Left renal pelvis (tissue), 4 donors: ENCODE measurements around the gene HEPHL1. TPM values are rescaled to one million over a fixed set of nuclear protein-coding genes. Genes with fewer than 3 reads are reported as not detected.

Experiments
- DNase-seq, 4 donors: peaks; one replicate each; pipeline ENCODE4 v3.0.0-alpha.2; 2013; ENCODE audit warnings: low read depth in 4 of 4, low spot score in 3 of 4
- polyA plus RNA-seq, 4 donors: library from polyadenylated mRNA; unstranded; fragments of 120-200 nt; gene quantifications; one replicate each; pipeline ENCODE4 v1.2.1, GENCODE V29; 2013; ENCODE audit not compliant: insufficient read length in 4 of 4

The HEPHL1 gene
- polyA plus RNA-seq, 4 donors = 0.05 to 0.44 (median 0.21) TPM; not detected in 1

GRCh38 chr11:94128291-94128745 is 107.2 kb downstream of the HEPHL1 start:
- peak in 3 of 4 donors; percentile 30 to 68 (median 59) for DNase-seq

DNA sequence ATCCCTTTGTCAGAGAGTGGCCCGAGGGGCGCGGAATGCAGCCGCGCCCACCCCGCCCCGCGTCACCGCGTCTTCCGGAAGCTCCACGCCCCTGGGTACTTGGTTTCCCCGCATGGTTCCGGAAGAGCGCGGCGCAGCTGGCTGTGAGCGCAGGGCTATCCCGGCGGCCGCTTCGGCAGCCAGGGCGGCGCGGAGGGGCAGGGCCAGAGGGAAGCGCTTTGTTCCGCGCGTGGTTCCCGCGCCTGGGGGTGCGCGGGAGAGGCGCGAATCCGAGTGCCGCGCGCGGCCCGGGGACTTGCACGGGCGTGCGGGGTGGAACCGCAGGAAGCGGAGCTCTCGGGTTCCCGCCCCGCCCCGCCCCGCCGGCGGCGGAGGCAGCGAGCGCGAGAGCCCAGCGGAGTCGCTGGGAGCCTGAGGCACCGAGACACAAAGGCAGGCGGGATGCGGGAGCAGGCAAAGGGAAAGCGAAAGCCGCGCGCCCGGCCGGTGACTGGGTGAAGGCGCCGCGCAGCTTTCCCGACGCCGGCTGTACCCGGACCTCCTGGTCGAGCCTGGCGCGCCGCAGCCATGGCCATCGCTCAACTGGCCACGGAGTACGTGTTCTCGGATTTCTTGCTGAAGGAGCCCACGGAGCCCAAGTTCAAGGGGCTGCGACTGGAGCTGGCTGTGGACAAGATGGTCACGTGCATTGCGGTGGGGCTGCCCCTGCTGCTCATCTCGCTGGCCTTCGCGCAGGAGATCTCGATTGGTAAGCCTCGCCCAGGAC is 107.8 kb downstream of the HEPHL1 start, which contains the start of gene PANX1:
TSS of gene PANX1 (plus strand) at position 96 of the 766 bp plus-strand sequence. CDS start at position 568, 472 bp downstream.
- peak; percentile 38 to 69 (median 61) for DNase-seq

DNA sequence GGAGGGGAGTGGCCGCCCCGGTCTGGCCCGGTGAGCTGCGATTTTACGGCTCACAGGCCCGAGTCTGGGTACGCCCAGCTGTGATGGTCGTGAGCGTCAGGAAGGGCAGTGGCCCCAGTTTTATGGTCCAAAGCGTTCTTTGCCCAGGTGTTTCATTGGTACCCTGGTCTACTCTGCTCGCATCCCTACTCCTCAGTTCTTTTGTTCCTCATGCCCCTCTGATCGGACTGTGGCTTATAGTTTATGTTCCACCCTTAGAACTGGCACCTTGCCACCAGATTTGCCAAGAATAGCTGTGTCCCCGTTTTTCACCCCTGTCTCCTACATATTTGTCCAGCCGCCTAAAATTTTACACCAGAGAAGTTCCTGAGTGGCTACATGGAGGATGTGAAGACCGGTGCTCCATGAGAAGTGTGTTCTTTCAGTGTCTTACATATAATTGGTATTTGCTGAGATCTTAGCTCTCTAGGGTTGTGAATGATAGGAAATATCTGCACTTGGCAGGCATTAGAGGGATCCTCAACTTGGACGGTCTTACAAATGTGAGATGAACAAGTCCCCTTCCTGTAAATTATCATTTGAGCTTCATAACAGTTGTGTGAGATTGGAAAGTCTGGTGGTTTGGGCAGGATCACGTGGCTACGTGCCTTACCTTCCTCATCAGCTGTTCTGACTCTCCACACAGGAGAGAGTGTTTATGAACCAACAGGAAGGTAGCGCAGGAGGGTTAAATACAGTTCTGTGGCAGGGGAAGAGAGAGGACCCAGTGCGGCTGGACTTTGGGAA is 108.6 kb downstream of the HEPHL1 start:
- DNase-seq = peak in 1 of 4 donors; percentile 39

- DNase-seq = no peak
Measured at GRCh38 chr11:94130298-94131046, 109.3 kb downstream of the HEPHL1 start.

DNA sequence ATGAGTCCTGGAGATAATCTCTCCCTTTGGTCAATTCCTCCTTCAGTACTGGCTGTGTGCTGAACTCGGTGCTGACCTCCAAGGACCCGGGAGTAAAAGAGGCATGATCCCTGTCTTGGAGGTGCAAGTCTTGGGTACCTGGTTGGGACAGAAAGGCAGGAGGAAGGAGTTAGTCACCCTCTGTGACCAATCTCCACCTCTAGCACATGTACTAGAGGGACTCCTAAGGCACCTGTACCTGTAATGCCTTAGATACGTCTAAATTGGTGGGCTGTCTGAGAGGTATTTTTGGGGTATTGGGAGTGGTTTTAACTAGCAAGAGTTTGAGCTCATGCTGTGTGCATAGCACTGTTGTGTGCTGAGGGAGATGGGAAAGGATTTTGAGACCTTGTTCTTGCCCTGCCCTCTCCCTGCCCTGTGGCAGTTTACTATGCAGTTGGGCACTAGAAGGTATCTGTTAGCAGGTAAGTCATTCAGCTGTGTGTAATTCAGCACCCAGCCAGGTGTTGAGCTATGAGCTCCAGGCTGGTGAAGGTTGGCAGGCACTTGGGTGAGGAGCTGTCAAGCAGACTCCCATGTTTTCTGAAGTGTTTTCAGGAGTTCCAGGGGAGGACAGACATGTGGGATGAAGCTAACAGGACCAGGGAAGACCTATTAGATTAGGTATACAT is 110.0 kb downstream of the HEPHL1 start:
- DNase-seq = no peak

DNA sequence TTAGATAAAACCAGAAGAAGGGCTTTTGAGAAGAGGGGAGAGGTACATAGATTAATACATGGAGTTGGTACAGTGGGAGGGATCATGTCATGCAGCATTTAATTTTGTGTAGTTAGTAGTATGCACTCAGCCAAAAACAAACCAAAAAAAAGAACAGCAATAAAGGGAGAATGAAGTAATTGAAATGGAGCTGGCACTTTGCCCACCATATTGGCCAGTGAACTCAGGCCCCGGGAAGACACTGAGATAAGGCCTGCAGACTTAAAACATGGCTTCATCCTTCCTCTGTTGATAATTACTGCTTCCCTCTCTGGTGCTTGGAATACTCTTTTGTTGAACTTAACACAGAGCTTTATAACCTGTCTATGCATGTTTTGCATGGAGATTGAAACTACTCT is 110.6 kb downstream of the HEPHL1 start:
- no peak for DNase-seq

GRCh38 chr11:94132152-94132558 is 111.0 kb downstream of the HEPHL1 start:
- no peak for DNase-seq

GRCh38 chr11:94132823-94133408 is 111.8 kb downstream of the HEPHL1 start:
- no peak for DNase-seq

DNA sequence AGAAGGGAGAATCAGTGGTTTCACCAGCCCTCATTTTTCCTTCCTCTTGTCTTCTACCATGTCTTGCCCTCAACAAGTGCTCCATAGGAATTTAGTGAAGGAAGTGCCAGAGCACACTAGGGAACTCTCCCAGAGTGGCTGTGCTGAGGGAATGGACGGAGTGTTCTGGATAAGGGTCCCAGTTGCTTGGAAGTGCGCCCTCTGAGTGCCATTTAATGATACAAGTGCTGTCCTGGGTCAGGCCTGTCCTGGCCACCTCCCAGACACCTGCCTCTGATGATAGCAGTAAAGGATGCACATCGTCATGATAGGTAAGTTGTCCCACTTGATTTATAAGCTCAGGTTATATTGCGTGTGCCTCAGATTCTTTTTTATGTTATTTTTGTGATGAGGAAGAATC is 112.6 kb downstream of the HEPHL1 start:
- no peak for DNase-seq

- no peak for DNase-seq
Measured at GRCh38 chr11:94134651-94135512, 113.7 kb downstream of the HEPHL1 start.

GRCh38 chr11:94139416-94139815 is 118.3 kb downstream of the HEPHL1 start:
- DNase-seq = no peak

GRCh38 chr11:94140154-94140655 is 119.1 kb downstream of the HEPHL1 start:
- no peak for DNase-seq

- DNase-seq = no peak
Measured at GRCh38 chr11:94141511-94142307, 120.6 kb downstream of the HEPHL1 start.

GRCh38 chr11:94142308-94143281 is 121.4 kb downstream of the HEPHL1 start:
- peak in 1 of 4 donors; percentile 35 for DNase-seq

GRCh38 chr11:94144216-94144615 is 123.1 kb downstream of the HEPHL1 start:
- no peak for DNase-seq

- no peak for DNase-seq
Measured at GRCh38 chr11:94144664-94145063, 123.5 kb downstream of the HEPHL1 start.

- DNase-seq = no peak
Measured at GRCh38 chr11:94145431-94145830, 124.3 kb downstream of the HEPHL1 start.
